Measurements from ENCODE around the gene PCBP2. TPM values are rescaled to one million over a fixed set of nuclear protein-coding genes. Genes with fewer than 3 reads are reported as not detected.

Gene PCBP2
- total and polyA plus RNA-seq, 4 experiments from 2014 or later = 88.0 to 858 (median 483) TPM

GRCh38 chr12:53461591-53461990 is 9.7 kb downstream of the PCBP2 start:
- Mint-ChIP-seq H3K9me3 (no peaks in the 10 kb centered on the region), H3K4me1 (peaks cover 18 to 44% (median 31%) of the 10 kb centered on the region in 4 donors), H3K36me3 (peaks cover 68 to 90% of the 10 kb centered on the region in 2 donors), H3K4me3 (no peak overlapping the region), H3K27me3 (no peaks in the 10 kb centered on the region), H3K27ac (peak overlapping the region in 1 of 7 donors; percentile 58)
- H3K4me3 ChIP-seq (ENCODE audit: low read length in 2 of 2) = no peak overlapping the region
- intact Hi-C loops (cut with micrococcal nuclease) = no loop called here
- ChIA-PET POLR2A (ENCODE audit: partially characterized antibody) (interaction anchor here (0.5 to 1.3 kb wide), 5 partner anchors 11 to 47 kb away, joined by 3 read pairs; partner anchors contain the start of gene TARBP2), CTCF (ENCODE audit: partially characterized antibody) (interaction anchor here (1.1 kb wide), 1 partner anchor 47 kb away, joined by 5 read pairs; no protein-coding TSS in a partner anchor)
- no peaks in the 10 kb centered on the region for H3K4me1 ChIP-seq (ENCODE audit: insufficient read depth, low read length)
- H3K27me3 ChIP-seq (ENCODE audit: insufficient read depth, low read length) = no peaks in the 10 kb centered on the region
- DNase-seq = no peak
- H3K27ac ChIP-seq (ENCODE audit: low read depth, low read length) = no peak overlapping the region
- no peaks in the 10 kb centered on the region for H3K9me3 ChIP-seq (ENCODE audit: control insufficient read depth in 1 of 2, low read length in 2 of 2)
- peaks cover 97% of the 10 kb centered on the region for H3K36me3 ChIP-seq (ENCODE audit: insufficient read depth, low read length)

GRCh38 chr12:53462935-53463334 is 11.0 kb downstream of the PCBP2 start:
- Mint-ChIP-seq H3K27me3 (no peaks in the 10 kb centered on the region), H3K9me3 (no peaks in the 10 kb centered on the region), H3K36me3 (peaks cover 76 to 95% of the 10 kb centered on the region in 2 donors), H3K27ac (peak overlapping the region in 2 of 7 donors; percentile 10 to 30), H3K4me1 (peaks cover 20 to 47% (median 33%) of the 10 kb centered on the region in 4 donors), H3K4me3 (no peak overlapping the region)
- ChIA-PET CTCF (ENCODE audit: partially characterized antibody) (no interaction called here), POLR2A (ENCODE audit: partially characterized antibody) (interaction anchor here (1.2 to 1.3 kb wide), 3 partner anchors 9 to 38 kb away, joined by 3 read pairs; partner anchors contain the start of gene TARBP2)
- intact Hi-C loops (cut with micrococcal nuclease) = no loop called here
- H3K27me3 ChIP-seq (ENCODE audit: insufficient read depth, low read length) = no peaks in the 10 kb centered on the region
- no peaks in the 10 kb centered on the region for H3K4me1 ChIP-seq (ENCODE audit: insufficient read depth, low read length)
- peaks cover 97% of the 10 kb centered on the region for H3K36me3 ChIP-seq (ENCODE audit: insufficient read depth, low read length)
- no peak for DNase-seq
- no peaks in the 10 kb centered on the region for H3K9me3 ChIP-seq (ENCODE audit: control insufficient read depth in 1 of 2, low read length in 2 of 2)
- no peak overlapping the region for H3K4me3 ChIP-seq (ENCODE audit: low read length in 2 of 2)
- no peak overlapping the region for H3K27ac ChIP-seq (ENCODE audit: low read depth, low read length)

GRCh38 chr12:53463802-53464560 is 12.1 kb downstream of the PCBP2 start:
- H3K4me3 Mint-ChIP-seq = no peak overlapping the region
- intact Hi-C loops (cut with micrococcal nuclease) = no loop called here
- no peak for DNase-seq
- Histone ChIP-seq H3K9me3 (ENCODE audit: control insufficient read depth in 1 of 2, low read length in 2 of 2) (no peaks in the 10 kb centered on the region), H3K27ac (ENCODE audit: low read depth, low read length) (no peak overlapping the region), H3K27me3 (ENCODE audit: insufficient read depth, low read length) (no peaks in the 10 kb centered on the region), H3K4me1 (ENCODE audit: insufficient read depth, low read length) (no peaks in the 10 kb centered on the region), H3K4me3 (ENCODE audit: low read length in 2 of 2) (no peak overlapping the region), H3K36me3 (ENCODE audit: insufficient read depth, low read length) (peaks cover 97% of the 10 kb centered on the region)
- H3K27ac Mint-ChIP-seq = peak overlapping the region in 4 of 7 donors; percentile 33 to 70 (median 42)
- peaks cover 21 to 46% (median 33%) of the 10 kb centered on the region in 4 donors for H3K4me1 Mint-ChIP-seq
- no peaks in the 10 kb centered on the region for H3K9me3 Mint-ChIP-seq
- peaks cover 79 to 96% of the 10 kb centered on the region in 2 donors for H3K36me3 Mint-ChIP-seq
- no peaks in the 10 kb centered on the region for H3K27me3 Mint-ChIP-seq
- ChIA-PET POLR2A (ENCODE audit: partially characterized antibody) (interaction anchor here (1.1 kb wide), 1 partner anchor 37 kb away, joined by 7 read pairs; the partner anchor contains the start of gene TARBP2), CTCF (ENCODE audit: partially characterized antibody) (interaction anchor here (1.6 kb wide), 1 partner anchor 44 kb away, joined by 4 read pairs; no protein-coding TSS in a partner anchor)

GRCh38 chr12:53464685-53465418 is 12.9 kb downstream of the PCBP2 start:
- Mint-ChIP-seq H3K4me3 (no peak overlapping the region), H3K27ac (peak overlapping the region in 4 of 7 donors; percentile 36 to 73 (median 60)), H3K36me3 (peaks cover 73 to 92% of the 10 kb centered on the region in 2 donors), H3K27me3 (no peaks in the 10 kb centered on the region), H3K9me3 (no peaks in the 10 kb centered on the region), H3K4me1 (peaks cover 19 to 41% (median 30%) of the 10 kb centered on the region in 4 donors)
- ChIA-PET CTCF (ENCODE audit: partially characterized antibody) (interaction anchor here (1.6 kb wide), 1 partner anchor 44 kb away, joined by 4 read pairs; no protein-coding TSS in a partner anchor), POLR2A (ENCODE audit: partially characterized antibody) (interaction anchor here (1.1 kb wide), 1 partner anchor 36 kb away, joined by 7 read pairs; the partner anchor contains the start of gene TARBP2)
- no peaks in the 10 kb centered on the region for H3K9me3 ChIP-seq (ENCODE audit: control insufficient read depth in 1 of 2, low read length in 2 of 2)
- no peaks in the 10 kb centered on the region for H3K4me1 ChIP-seq (ENCODE audit: insufficient read depth, low read length)
- intact Hi-C loops (cut with micrococcal nuclease) = no loop called here
- H3K4me3 ChIP-seq (ENCODE audit: low read length in 2 of 2) = no peak overlapping the region
- H3K27ac ChIP-seq (ENCODE audit: low read depth, low read length) = no peak overlapping the region
- no peaks in the 10 kb centered on the region for H3K27me3 ChIP-seq (ENCODE audit: insufficient read depth, low read length)
- H3K36me3 ChIP-seq (ENCODE audit: insufficient read depth, low read length) = peaks cover 99% of the 10 kb centered on the region
- DNase-seq = no peak

- no peaks in the 10 kb centered on the region for H3K4me1 ChIP-seq (ENCODE audit: insufficient read depth, low read length)
- H3K9me3 ChIP-seq (ENCODE audit: control insufficient read depth in 1 of 2, low read length in 2 of 2) = no peaks in the 10 kb centered on the region
- Mint-ChIP-seq H3K4me3 (no peak overlapping the region), H3K27ac (peak overlapping the region in 5 of 7 donors; percentile 29 to 67 (median 48)), H3K27me3 (no peaks in the 10 kb centered on the region), H3K4me1 (peaks cover 14 to 33% (median 25%) of the 10 kb centered on the region in 4 donors), H3K9me3 (no peaks in the 10 kb centered on the region), H3K36me3 (peaks cover 68 to 87% of the 10 kb centered on the region in 2 donors)
- DNase-seq = no peak
- ChIA-PET CTCF (ENCODE audit: partially characterized antibody) (interaction anchor here (1.6 kb wide), 1 partner anchor 43 kb away, joined by 4 read pairs; no protein-coding TSS in a partner anchor), POLR2A (ENCODE audit: partially characterized antibody) (no interaction called here)
- intact Hi-C loops (cut with micrococcal nuclease) = no loop called here
- no peaks in the 10 kb centered on the region for H3K27me3 ChIP-seq (ENCODE audit: insufficient read depth, low read length)
- H3K4me3 ChIP-seq (ENCODE audit: low read length in 2 of 2) = no peak overlapping the region
- no peak overlapping the region for H3K27ac ChIP-seq (ENCODE audit: low read depth, low read length)
- H3K36me3 ChIP-seq (ENCODE audit: insufficient read depth, low read length) = peaks cover 97% of the 10 kb centered on the region
Observed at GRCh38 chr12:53465679-53466078, 13.8 kb downstream of the PCBP2 start.

GRCh38 chr12:53466640-53467039 is 14.7 kb downstream of the PCBP2 start:
- CTCF ChIA-PET (ENCODE audit: partially characterized antibody) = no interaction called here

More at GRCh38 chr12:53466640-53467039, 14.7 kb downstream of the PCBP2 start:
- Histone ChIP-seq H3K27ac (ENCODE audit: low read depth, low read length) (no peak overlapping the region), H3K27me3 (ENCODE audit: insufficient read depth, low read length) (no peaks in the 10 kb centered on the region), H3K9me3 (ENCODE audit: control insufficient read depth in 1 of 2, low read length in 2 of 2) (no peaks in the 10 kb centered on the region), H3K36me3 (ENCODE audit: insufficient read depth, low read length) (peaks cover 94% of the 10 kb centered on the region), H3K4me3 (ENCODE audit: low read length in 2 of 2) (no peak overlapping the region), H3K4me1 (ENCODE audit: insufficient read depth, low read length) (peaks cover 2% of the 10 kb centered on the region)
- H3K9me3 Mint-ChIP-seq = no peaks in the 10 kb centered on the region
- no peaks in the 10 kb centered on the region for H3K27me3 Mint-ChIP-seq
- DNase-seq = no peak
- peaks cover 67 to 86% of the 10 kb centered on the region in 2 donors for H3K36me3 Mint-ChIP-seq
- intact Hi-C loops (cut with micrococcal nuclease) = no loop called here
- no peak overlapping the region for H3K4me3 Mint-ChIP-seq
- H3K27ac Mint-ChIP-seq = peak overlapping the region in 6 of 7 donors; percentile 15 to 69 (median 58)
- POLR2A ChIA-PET (ENCODE audit: partially characterized antibody) = interaction anchor here (1.7 kb wide), 1 partner anchor 15 kb away, joined by 4 read pairs; no protein-coding TSS in a partner anchor
- H3K4me1 Mint-ChIP-seq = peaks cover 18 to 34% (median 27%) of the 10 kb centered on the region in 4 donors

Measured in CD4-positive, alpha-beta memory T cell (primary cell).